Activated CD4-positive, alpha-beta T cell treated with anti-CD3 and anti-CD28 coated beads, Interleukin-2, amount 50 U/mL, for 1 hour (primary cell): Measurements from ENCODE around the gene MAP3K21.

Source experiments
- DNase-seq: peaks from one replicate; pipeline ENCODE4 v3.0.0-alpha.2; 2020

The MAP3K21 gene

GRCh38 chr1:233326811-233327650, 493 bp upstream of the MAP3K21 start:
- peak; percentile 84 for DNase-seq

GRCh38 chr1:233328142-233328921, 808 bp downstream of the MAP3K21 start:
- peak; percentile 20 for DNase-seq

GRCh38 chr1:233331676-233332519, 4.4 kb downstream of the MAP3K21 start:
- DNase-seq, result no peak

GRCh38 chr1:233333086-233333485, 5.6 kb downstream of the MAP3K21 start:
- DNase-seq, result no peak

- no peak for DNase-seq
Observed at GRCh38 chr1:233334092-233334491, 6.6 kb downstream of the MAP3K21 start.

- DNase-seq, result no peak
Observed at GRCh38 chr1:233336554-233337456, 9.3 kb downstream of the MAP3K21 start.

GRCh38 chr1:233337505-233337904, 10.0 kb downstream of the MAP3K21 start:
- no peak for DNase-seq

- DNase-seq, result no peak
Observed at GRCh38 chr1:233338102-233338501, 10.6 kb downstream of the MAP3K21 start.

GRCh38 chr1:233340031-233340555, 12.6 kb downstream of the MAP3K21 start:
- no peak for DNase-seq

- DNase-seq, result no peak
Observed at GRCh38 chr1:233340966-233341516, 13.5 kb downstream of the MAP3K21 start.

GRCh38 chr1:233342086-233342485, 14.6 kb downstream of the MAP3K21 start:
- no peak for DNase-seq

- no peak for DNase-seq
Observed at GRCh38 chr1:233343262-233343661, 15.7 kb downstream of the MAP3K21 start.

GRCh38 chr1:233347338-233347737, 19.8 kb downstream of the MAP3K21 start:
- DNase-seq, result no peak

GRCh38 chr1:233349137-233349536, 21.6 kb downstream of the MAP3K21 start:
- DNase-seq, result no peak

GRCh38 chr1:233354983-233355382, 27.5 kb downstream of the MAP3K21 start:
- DNase-seq, result no peak

- no peak for DNase-seq
Observed at GRCh38 chr1:233355841-233356704, 28.5 kb downstream of the MAP3K21 start.

- no peak for DNase-seq
Observed at GRCh38 chr1:233356705-233356987, 29.1 kb downstream of the MAP3K21 start.

- DNase-seq, result no peak
Observed at GRCh38 chr1:233357595-233358397, 30.3 kb downstream of the MAP3K21 start.

GRCh38 chr1:233359431-233359830, 31.9 kb downstream of the MAP3K21 start:
- no peak for DNase-seq

- no peak for DNase-seq
Observed at GRCh38 chr1:233359905-233360304, 32.4 kb downstream of the MAP3K21 start.
